HepG2 (cell line): ENCODE data around the gene STAP1. TPM values are rescaled to one million over a fixed set of nuclear protein-coding genes. Genes with fewer than 3 reads are reported as not detected.

Source experiments
- ATAC-seq: fragments of 200-7000 bp; cut with Tn5 transposase; 3 replicates; pipeline ENCODE4 v1.9.1; 2020; ENCODE audit warnings: mild to moderate bottlenecking, moderate library complexity
- BruUV-seq: library from RNA; stranded (reverse); fragments of 400-500 nt; replicated peaks from 2 replicates; lab custom pipeline; 2021; lab: Mats Ljungman, UMichigan
- CTCF ChIA-PET: fragments of 300-600 bp; formaldehyde crosslinking; extraction: SDS; loops from one replicate; lab custom pipeline; 2021; ENCODE audit warnings: low total read pairs, inconsistent platforms, low intra/inter-chr PET ratio; lab: Yijun Ruan, JAX
- POLR2A ChIA-PET: fragments of 350-600 bp; sonication (Branson Sonifier 250); formaldehyde crosslinking; loops from one replicate; lab custom pipeline; 2020; ENCODE audit warnings: antibody characterized with exemption, inconsistent platforms; lab: Yijun Ruan, JAX
- DNase-seq: peaks from one replicate; pipeline ENCODE4 v3.0.0-alpha.2; 2015; ENCODE audit warnings: low spot score
- FAIRE-seq: peaks from 3 replicates; lab custom pipeline; 2011; peaks lifted over from hg19 to GRCh38; lab: Jason Lieb, UNC
- H2AFZ ChIP-seq: one replicate; pipeline ENCODE4 v1.6.1; 2011; ENCODE audit warnings: low read length, inconsistent platforms
- H3K27ac ChIP-seq: fragments of 300-600 bp; 3 replicates; pipeline ENCODE4 v1.8.0; 2011; ENCODE audit warnings: mixed run types, mild to moderate bottlenecking, mixed read lengths, low read length, inconsistent platforms; ENCODE audit not compliant: insufficient read depth; ENCODE audit errors: extremely low read length
- H3K27me3 ChIP-seq, 2 experiments: fragments of 200-600 bp in 1 of 2; 2 replicates in 1 of 2; 3 replicates in 1 of 2; pipeline versions ENCODE4 v1.6.0 to v1.8.0; 2011; ENCODE audit warnings: low read length in 2 of 2, mild to moderate bottlenecking in 2 of 2, moderate library complexity in 2 of 2, inconsistent platforms in 1 of 2; ENCODE audit not compliant: insufficient read depth in 2 of 2, control insufficient read depth in 1 of 2
- H3K36me3 ChIP-seq, 2 experiments: fragments of 200-600 bp in 1 of 2; replicated peaks in 1 of 2; 2 replicates in 1 of 2; 3 replicates in 1 of 2; pipeline versions ENCODE4 v1.5.1 to v1.8.0; 2011; ENCODE audit warnings: low read length in 2 of 2, inconsistent platforms in 1 of 2; ENCODE audit not compliant: insufficient read depth in 2 of 2, control insufficient read depth in 1 of 2
- H3K4me1 ChIP-seq: 2 replicates; pipeline ENCODE4 v1.5.1; 2012; ENCODE audit warnings: low read length, inconsistent platforms; ENCODE audit not compliant: insufficient read depth
- H3K4me2 ChIP-seq: 2 replicates; pipeline ENCODE4 v1.6.0; 2011; ENCODE audit warnings: low read depth, low read length, inconsistent platforms
- H3K4me3 ChIP-seq, 3 experiments: fragments of 200-600 bp in 1 of 3; sonication (generic), shearing (Covaris generic) in 1 of 3; replicated peaks in 1 of 3; 2 replicates each; pipeline ENCODE4 v1.5.1; 2011 to 2016; ENCODE audit warnings: low read length in 3 of 3, inconsistent platforms in 2 of 3, low read depth in 2 of 3, mild to moderate bottlenecking in 2 of 3, control low read depth in 1 of 3, mixed read lengths in 1 of 3; ENCODE audit not compliant: insufficient read depth in 1 of 3
- H3K79me2 ChIP-seq: one replicate; pipeline ENCODE4 v1.6.1; 2011; ENCODE audit warnings: low read length, inconsistent platforms; ENCODE audit not compliant: insufficient read depth
- H3K9ac ChIP-seq: 2 replicates; pipeline ENCODE4 v1.6.0; 2011; ENCODE audit warnings: mild to moderate bottlenecking, low read depth, low read length, inconsistent platforms; ENCODE audit not compliant: insufficient read depth
- H3K9me3 ChIP-seq: 2 replicates; pipeline ENCODE4 v1.5.1; 2012; ENCODE audit warnings: mild to moderate bottlenecking, low read length
- H4K20me1 ChIP-seq: 2 replicates; pipeline ENCODE4 v1.6.0; 2011; ENCODE audit warnings: inconsistent platforms, mild to moderate bottlenecking, low read length, moderate library complexity; ENCODE audit not compliant: insufficient read depth
- JARID2 ChIP-seq: sonication (generic); formaldehyde crosslinking; IDR thresholded peaks from 2 replicates; pipeline ENCODE4 v1.8.1; 2023; ENCODE audit warnings: missing genetic modification reagents, inconsistent platforms; ENCODE audit not compliant: insufficient replicate concordance
- PRMT3 ChIP-seq: sonication (generic); formaldehyde crosslinking; IDR thresholded peaks from 2 replicates; pipeline ENCODE4 v1.8.1; 2022; ENCODE audit warnings: low read depth, mild to moderate bottlenecking, moderate library complexity, missing genetic modification reagents, borderline replicate concordance
- ZFP37 ChIP-seq: sonication (generic); formaldehyde crosslinking; IDR thresholded peaks from 2 replicates; pipeline ENCODE4 v1.4.0; 2020; ENCODE audit warnings: missing genetic modification reagents, borderline replicate concordance
- ZNF589 ChIP-seq: sonication (generic); formaldehyde crosslinking; conservative IDR thresholded peaks from 2 replicates; pipeline ENCODE4 v1.8.0; 2022; ENCODE audit warnings: mild to moderate bottlenecking, moderate library complexity, missing genetic modification reagents
- ZNF660 ChIP-seq: sonication (generic); formaldehyde crosslinking; IDR thresholded peaks from 2 replicates; pipeline ENCODE4 v1.5.1; 2020; ENCODE audit warnings: mild to moderate bottlenecking, low read depth, missing genetic modification reagents, borderline replicate concordance
- WGBS: methylation state at CpG from one replicate; pipeline ENCODE4 v1.1.6; 2017; ENCODE audit warnings: low lambda C conversion rate; 5-methylcytosine and 5-hydroxymethylcytosine counted together
- in situ Hi-C: cut with HindIII; loops from 2 replicates; pipeline ENCODE4 v1.10.0; 2017; ENCODE audit warnings: low pct_unique_long_range_greater_than_20kb; ENCODE audit not compliant: extremely low pct_ligation_motif_present
- intact Hi-C: fragments of 100-400 bp; cut with micrococcal nuclease; formaldehyde crosslinking; loops from one replicate; pipeline ENCODE4 v1.10.0; 2022; ENCODE audit not compliant: unreplicated experiment
- polyA plus RNA-seq, 8 experiments: library from polyadenylated mRNA; depleted of rRNA in 3 of 8; stranded (reverse) in 7 of 8; unstranded in 1 of 8; fragments of >200 nt; fragmentation: Illumina TruSeq in 4 of 8; extraction: Trizol in 4 of 8; gene quantifications; 2 replicates each; pipeline versions ENCODE4 v1.2.1 to v1.2.3, GENCODE V29; 2011 to 2016; ENCODE audit warnings: low read depth in 4 of 8, missing spikeins in 1 of 8, mixed read lengths in 1 of 8; ENCODE audit not compliant: insufficient read depth in 1 of 8
- total RNA-seq, 5 experiments: library from RNA; depleted of rRNA; stranded (reverse); fragments of >200 nt; fragmentation: Illumina TruSeq; extraction: Trizol; gene quantifications; 2 replicates each; pipeline ENCODE4 v1.2.3, GENCODE V29; 2016; ENCODE audit warnings: low read depth in 1 of 5
- TF ChIP-seq, protein P1 (sequence below): sonication (generic); formaldehyde crosslinking; IDR thresholded peaks from 2 replicates; pipeline ENCODE4 v1.5.0; 2020; ENCODE audit warnings: missing genetic modification reagents
- TF ChIP-seq, protein P2 (sequence below): IDR thresholded peaks from 2 replicates; pipeline ENCODE4 v1.6.1; 2016; ENCODE audit warnings: low read depth, control low read depth

The STAP1 gene
- total and polyA plus RNA-seq, 2 of the 13 experiments (the other 11 are each of a cell fraction or from before 2014, with no cell fraction given) = not detected

DNA sequence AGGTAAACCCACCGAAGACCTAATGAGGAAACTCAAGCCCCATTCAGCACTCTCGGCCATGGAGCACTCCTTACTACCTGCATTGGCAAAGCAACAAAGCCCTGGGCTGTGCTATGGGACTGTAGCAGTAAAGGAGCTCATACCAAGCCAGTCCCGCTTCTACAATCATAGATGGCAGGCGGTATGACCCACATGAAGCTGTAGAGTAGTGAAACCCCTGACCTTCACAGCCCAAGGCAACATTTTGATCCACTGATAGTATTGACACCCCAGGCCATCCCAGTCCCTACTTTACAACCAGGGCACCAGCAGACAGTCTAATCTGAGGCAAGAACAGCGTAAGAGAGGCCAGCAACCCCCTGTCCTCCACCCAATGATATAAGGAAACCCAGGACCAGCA lies 38.4 kb upstream of the STAP1 start:
- no peak for DNase-seq
- no peak for FAIRE-seq
- in situ Hi-C loops (no loop called here), intact Hi-C loops (no loop called here)
- no peak for ATAC-seq
- no peak overlapping the region for H3K9ac ChIP-seq
- no peak overlapping the region for H3K4me3 ChIP-seq
- POLR2A ChIA-PET = no interaction called here
- H3K4me1 ChIP-seq = no peaks in the 10 kb centered on the region
- H3K79me2 ChIP-seq = peaks cover 7% of the 10 kb centered on the region
- H3K36me3 ChIP-seq = peaks cover 0 to 13% of the 10 kb centered on the region in 2 experiments; a peak in 3 of 5 replicates
- BruUV-seq = no TSS peak
- no peaks in the 10 kb centered on the region for H3K27me3 ChIP-seq
- H4K20me1 ChIP-seq = no peaks in the 10 kb centered on the region
- WGBS = 100% methylated on average over 5 of the region's 5 CpGs
- H3K4me2 ChIP-seq = no peak overlapping the region
- H3K27ac ChIP-seq = no peak overlapping the region
- H2AFZ ChIP-seq = no peak overlapping the region
- CTCF ChIA-PET = no interaction called here
- TF ChIP-seq ZNF589 (no peak), PRMT3 (CRISPR knock-in tag) (no peak)
- TF ChIP-seq, protein P1, sequence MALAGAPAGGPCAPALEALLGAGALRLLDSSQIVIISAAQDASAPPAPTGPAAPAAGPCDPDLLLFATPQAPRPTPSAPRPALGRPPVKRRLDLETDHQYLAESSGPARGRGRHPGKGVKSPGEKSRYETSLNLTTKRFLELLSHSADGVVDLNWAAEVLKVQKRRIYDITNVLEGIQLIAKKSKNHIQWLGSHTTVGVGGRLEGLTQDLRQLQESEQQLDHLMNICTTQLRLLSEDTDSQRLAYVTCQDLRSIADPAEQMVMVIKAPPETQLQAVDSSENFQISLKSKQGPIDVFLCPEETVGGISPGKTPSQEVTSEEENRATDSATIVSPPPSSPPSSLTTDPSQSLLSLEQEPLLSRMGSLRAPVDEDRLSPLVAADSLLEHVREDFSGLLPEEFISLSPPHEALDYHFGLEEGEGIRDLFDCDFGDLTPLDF (CRISPR knock-in tag) = no peak
- H3K9me3 ChIP-seq = no peaks in the 10 kb centered on the region

DNA sequence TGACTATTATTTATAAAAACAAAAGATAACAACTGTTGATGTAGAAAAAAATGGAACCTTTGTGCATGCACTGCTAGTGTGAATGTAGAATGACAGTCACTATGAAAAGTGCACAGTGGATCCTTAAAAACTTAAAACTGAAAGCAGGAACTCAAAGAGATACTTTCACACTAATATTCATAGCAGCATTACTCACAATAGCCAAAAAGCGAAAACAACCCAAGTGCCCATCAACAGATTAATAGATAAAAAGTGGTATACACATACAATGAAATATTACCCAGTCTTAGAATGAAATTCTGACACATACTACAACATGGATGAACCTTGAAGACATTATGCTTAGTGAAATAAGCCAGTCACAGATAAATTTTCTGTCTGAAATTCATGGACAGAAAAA lies 37.0 kb upstream of the STAP1 start:
- Histone ChIP-seq H4K20me1 (no peaks in the 10 kb centered on the region), H2AFZ (no peak overlapping the region), H3K36me3 (peaks cover 0 to 13% of the 10 kb centered on the region in 2 experiments; a peak in 2 of 5 replicates), H3K4me1 (no peaks in the 10 kb centered on the region), H3K4me3 (no peak overlapping the region), H3K9ac (no peak overlapping the region), H3K27me3 (no peaks in the 10 kb centered on the region), H3K4me2 (no peak overlapping the region), H3K27ac (no peak overlapping the region), H3K79me2 (peaks cover 9% of the 10 kb centered on the region), H3K9me3 (no peaks in the 10 kb centered on the region)
- DNase-seq = no peak
- FAIRE-seq = no peak
- CTCF ChIA-PET = no interaction called here
- intact Hi-C loops = no loop called here
- in situ Hi-C loops = no loop called here
- BruUV-seq = no TSS peak
- no peak for TF ChIP-seq ZNF660 (CRISPR knock-in tag)
- TF ChIP-seq JARID2 (CRISPR knock-in tag) = no peak
- TF ChIP-seq, protein P2, sequence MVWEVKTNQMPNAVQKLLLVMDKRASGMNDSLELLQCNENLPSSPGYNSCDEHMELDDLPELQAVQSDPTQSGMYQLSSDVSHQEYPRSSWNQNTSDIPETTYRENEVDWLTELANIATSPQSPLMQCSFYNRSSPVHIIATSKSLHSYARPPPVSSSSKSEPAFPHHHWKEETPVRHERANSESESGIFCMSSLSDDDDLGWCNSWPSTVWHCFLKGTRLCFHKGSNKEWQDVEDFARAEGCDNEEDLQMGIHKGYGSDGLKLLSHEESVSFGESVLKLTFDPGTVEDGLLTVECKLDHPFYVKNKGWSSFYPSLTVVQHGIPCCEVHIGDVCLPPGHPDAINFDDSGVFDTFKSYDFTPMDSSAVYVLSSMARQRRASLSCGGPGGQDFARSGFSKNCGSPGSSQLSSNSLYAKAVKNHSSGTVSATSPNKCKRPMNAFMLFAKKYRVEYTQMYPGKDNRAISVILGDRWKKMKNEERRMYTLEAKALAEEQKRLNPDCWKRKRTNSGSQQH (CRISPR knock-in tag) = no peak
- no peak for TF ChIP-seq ZFP37
- WGBS = 100% methylated on average over 1 of the region's 1 CpG
- POLR2A ChIA-PET = no interaction called here
- ATAC-seq = no peak
